ENCODE results near the gene SMARCD3.

DNA sequence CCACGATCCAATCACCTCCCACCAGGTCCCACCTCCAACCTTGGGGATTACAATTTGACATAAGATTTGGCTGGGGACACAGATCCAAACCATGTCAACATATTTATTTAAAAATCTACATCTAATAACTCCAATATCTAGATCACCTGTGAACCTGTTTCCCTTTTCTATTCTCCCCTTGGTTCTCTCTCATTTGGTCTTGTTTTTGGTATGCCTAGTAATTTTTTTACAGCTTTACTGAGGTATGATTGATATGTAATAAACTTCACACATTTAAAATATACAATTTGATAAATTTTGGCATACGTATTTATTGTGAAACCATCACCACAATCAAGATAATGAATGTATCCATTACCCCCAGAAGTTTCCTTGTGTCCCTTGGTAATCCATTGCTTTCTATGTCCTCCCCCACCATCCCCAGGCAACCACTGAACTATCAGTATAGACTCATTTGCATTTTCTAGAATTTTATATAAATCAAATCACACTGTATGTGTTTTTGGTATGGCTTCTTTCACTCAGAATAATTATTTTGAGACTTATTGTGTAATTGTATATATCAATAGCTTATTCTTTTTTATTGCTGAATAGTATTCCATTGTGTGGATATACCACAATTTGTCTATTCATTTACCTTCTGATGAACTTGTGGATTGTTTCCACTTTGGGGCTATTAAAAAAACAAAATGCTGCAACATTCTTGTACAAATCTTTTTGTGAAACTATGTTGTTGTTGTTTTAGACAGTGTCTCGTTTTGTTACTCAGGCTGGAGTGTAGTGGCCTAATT, 47.9 kb upstream of the SMARCD3 start:
- TF ChIP-seq RXRA (IDR thresholded peaks at IDR 0.05; ENCODE audit: insufficient read depth, low read depth, low read length): no peak
- no peak for TF ChIP-seq SP2 (IDR thresholded peaks at IDR 0.05; ENCODE audit: low read length)
- TF ChIP-seq RNF2 (IDR thresholded peaks at IDR 0.05; ENCODE audit: borderline replicate concordance, low read depth, low read length, missing control alignments, poor library complexity, severe bottlenecking): no peak
- TF ChIP-seq SIX5 (IDR thresholded peaks at IDR 0.05; ENCODE audit: low read depth, low read length): no peak

Measured in H1 (cell line).